Measurements from ENCODE around the gene WSCD1.
A peak's percentile ranks its signal among the peaks of the same experiment; 100 is the strongest.

WSCD1 gene

DNA sequence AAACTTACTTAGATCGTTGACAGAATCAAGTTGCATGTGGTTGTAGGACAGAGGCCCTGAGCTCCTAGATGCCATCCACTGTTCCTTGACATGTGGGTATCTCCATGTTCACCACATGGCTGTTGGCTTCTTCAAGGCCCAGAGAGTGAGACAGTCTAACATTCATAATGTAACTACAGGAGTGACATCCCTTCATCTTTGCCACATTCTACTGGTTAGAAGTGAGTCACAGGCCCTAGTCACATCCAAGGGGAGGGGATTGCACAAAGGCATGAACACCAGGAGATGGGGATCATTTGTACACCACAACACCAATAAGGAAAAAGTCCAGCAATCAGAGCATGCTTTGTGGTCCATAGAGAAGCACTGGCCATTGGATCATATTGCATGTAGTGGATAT is 56.6 kb downstream of the WSCD1 start:
- peaks cover 8% of the 10 kb centered on the region for H3K27me3 Mint-ChIP-seq (ENCODE audit: low read depth)
- H3K27ac Mint-ChIP-seq, result no peak overlapping the region
- no peak for TF ChIP-seq CTCF (IDR thresholded peaks at IDR 0.05; ENCODE audit: unreplicated experiment in 3 of 3)
- H3K4me3 Mint-ChIP-seq, result no peak overlapping the region
- H3K4me1 Mint-ChIP-seq, result peaks cover 3% of the 10 kb centered on the region
- H3K9me3 Mint-ChIP-seq, result peaks cover 18% of the 10 kb centered on the region
- no peaks in the 10 kb centered on the region for H3K36me3 Mint-ChIP-seq (ENCODE audit: low read depth)

- H3K27ac Mint-ChIP-seq, result peak overlapping the region in 1 of 3 experiments; percentile 32
- no peaks in the 10 kb centered on the region for H3K9me3 Mint-ChIP-seq
- peaks cover 8% of the 10 kb centered on the region for H3K27me3 Mint-ChIP-seq (ENCODE audit: low read depth)
- no peak for TF ChIP-seq CTCF (IDR thresholded peaks at IDR 0.05; ENCODE audit: unreplicated experiment in 3 of 3)
- peaks cover 32% of the 10 kb centered on the region for H3K4me1 Mint-ChIP-seq
- no peaks in the 10 kb centered on the region for H3K36me3 Mint-ChIP-seq (ENCODE audit: low read depth)
- H3K4me3 Mint-ChIP-seq, result no peak overlapping the region
These were observed 64.5 kb downstream of the WSCD1 start for GRCh38 chr17:6134721-6135120.

DNA sequence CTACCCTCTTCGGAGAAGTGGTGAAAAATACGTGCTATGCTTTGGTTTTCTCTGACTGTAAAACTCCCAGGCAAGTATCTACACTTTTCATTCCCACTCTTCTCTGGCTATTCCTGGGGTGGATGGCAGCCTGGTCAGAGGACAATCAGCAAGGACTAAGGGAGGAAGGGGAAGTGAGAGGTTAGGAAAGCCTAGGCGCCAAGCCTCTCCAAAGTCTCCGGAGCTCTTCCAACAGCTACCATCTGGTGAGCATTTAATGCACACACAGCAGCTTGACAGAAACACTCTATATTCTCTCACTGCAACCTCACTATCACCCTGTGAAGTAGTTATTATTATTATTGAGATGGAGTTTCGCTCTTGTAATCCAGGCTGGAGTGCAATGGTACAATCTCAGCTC is 65.1 kb downstream of the WSCD1 start:
- Mint-ChIP-seq H3K27ac (peak overlapping the region in 1 of 3 experiments; percentile 32), H3K9me3 (no peaks in the 10 kb centered on the region), H3K27me3 (ENCODE audit: low read depth) (peaks cover 8% of the 10 kb centered on the region), H3K36me3 (ENCODE audit: low read depth) (no peaks in the 10 kb centered on the region), H3K4me3 (no peak overlapping the region), H3K4me1 (peaks cover 32% of the 10 kb centered on the region)
- no peak for TF ChIP-seq CTCF (IDR thresholded peaks at IDR 0.05; ENCODE audit: unreplicated experiment in 3 of 3)

DNA sequence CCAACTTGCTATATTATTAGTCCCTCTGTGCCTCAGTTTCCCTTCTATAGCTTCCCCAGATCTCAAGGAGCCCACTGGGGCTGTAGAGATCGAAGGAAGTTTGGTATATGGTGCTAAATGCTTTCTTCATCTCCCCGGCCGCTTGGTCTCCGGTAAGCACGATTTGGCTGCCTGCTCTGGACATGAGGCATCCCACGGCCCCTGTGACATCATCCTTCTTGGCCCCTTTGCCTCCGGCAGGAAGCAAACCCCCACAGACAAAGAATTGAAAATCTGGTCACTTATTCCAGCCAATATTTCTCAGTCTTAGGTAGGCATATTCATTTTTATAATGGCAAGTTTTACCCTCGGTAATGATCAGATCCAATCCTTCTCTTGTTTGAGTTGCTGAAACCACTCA is 65.8 kb downstream of the WSCD1 start:
- no peak overlapping the region for H3K4me3 Mint-ChIP-seq
- H3K9me3 Mint-ChIP-seq, result no peaks in the 10 kb centered on the region
- H3K36me3 Mint-ChIP-seq (ENCODE audit: low read depth), result no peaks in the 10 kb centered on the region
- H3K4me1 Mint-ChIP-seq, result peaks cover 32% of the 10 kb centered on the region
- no peak for TF ChIP-seq CTCF (IDR thresholded peaks at IDR 0.05; ENCODE audit: unreplicated experiment in 3 of 3)
- peaks cover 8% of the 10 kb centered on the region for H3K27me3 Mint-ChIP-seq (ENCODE audit: low read depth)
- no peak overlapping the region for H3K27ac Mint-ChIP-seq

GRCh38 chr17:6137716-6138502 is 67.7 kb downstream of the WSCD1 start:
- Mint-ChIP-seq H3K4me3 (no peak overlapping the region), H3K36me3 (ENCODE audit: low read depth) (no peaks in the 10 kb centered on the region), H3K4me1 (peaks cover 26% of the 10 kb centered on the region), H3K9me3 (no peaks in the 10 kb centered on the region), H3K27ac (no peak overlapping the region), H3K27me3 (ENCODE audit: low read depth) (peaks cover 17% of the 10 kb centered on the region)
- TF ChIP-seq CTCF (IDR thresholded peaks at IDR 0.05; ENCODE audit: unreplicated experiment in 3 of 3), result no peak
